ENCODE data around the gene CRTAP. TPM values are rescaled to one million over a fixed set of nuclear protein-coding genes. Genes with fewer than 3 reads are reported as not detected.

Gene CRTAP
- polyA plus RNA-seq, 4 donors, result 13.0 to 93.0 (median 70.7) TPM

- FAIRE-seq (no peak), DNase-seq (no peak)
- Histone ChIP-seq H3K27ac (ENCODE audit: low read depth in 1 of 3, low read length in 2 of 3) (no peak overlapping the region), H3K4me1 (ENCODE audit: control insufficient read depth in 3 of 3, insufficient read depth in 2 of 3, low read depth in 1 of 3, low read length in 2 of 3) (no peaks in the 10 kb centered on the region), H3K36me3 (ENCODE audit: control insufficient read depth in 3 of 3, insufficient read depth in 2 of 3, low read depth in 1 of 3, low read length in 3 of 3) (no peaks in the 10 kb centered on the region), H3K27me3 (ENCODE audit: control insufficient read depth in 3 of 3, insufficient read depth in 3 of 3, low read length in 3 of 3) (no peaks in the 10 kb centered on the region), H3K9me3 (ENCODE audit: control insufficient read depth in 2 of 2, insufficient read depth in 1 of 2, low read depth in 1 of 2, low read length in 1 of 2) (no peaks in the 10 kb centered on the region), H3K4me3 (ENCODE audit: low read depth in 1 of 3, low read length in 3 of 3) (no peak overlapping the region)
- WGBS, 3 donors, result 79 to 92% (median 85%) methylated on average over 1 of the region's 1 CpG
Measured at GRCh38 chr3:33165372-33165771, 51.6 kb downstream of the CRTAP start.

- Histone ChIP-seq H3K27ac (ENCODE audit: low read depth in 1 of 3, low read length in 2 of 3) (no peak overlapping the region), H3K27me3 (ENCODE audit: control insufficient read depth in 3 of 3, insufficient read depth in 3 of 3, low read length in 3 of 3) (no peaks in the 10 kb centered on the region), H3K4me1 (ENCODE audit: control insufficient read depth in 3 of 3, insufficient read depth in 2 of 3, low read depth in 1 of 3, low read length in 2 of 3) (no peaks in the 10 kb centered on the region), H3K36me3 (ENCODE audit: control insufficient read depth in 3 of 3, insufficient read depth in 2 of 3, low read depth in 1 of 3, low read length in 3 of 3) (no peaks in the 10 kb centered on the region), H3K9me3 (ENCODE audit: control insufficient read depth in 2 of 2, insufficient read depth in 1 of 2, low read depth in 1 of 2, low read length in 1 of 2) (no peaks in the 10 kb centered on the region), H3K4me3 (ENCODE audit: low read depth in 1 of 3, low read length in 3 of 3) (no peak overlapping the region)
- 67 to 84% (median 80%) methylated on average over 2 of the region's 2 CpGs for WGBS, 3 donors
- no peak for FAIRE-seq
- DNase-seq, result no peak
Measured at GRCh38 chr3:33166095-33166494, 52.3 kb downstream of the CRTAP start.

- 66 to 72% (median 68%) methylated on average over 3 of the region's 3 CpGs for WGBS, 3 donors
- Histone ChIP-seq H3K4me3 (ENCODE audit: low read depth in 1 of 3, low read length in 3 of 3) (no peak overlapping the region), H3K9me3 (ENCODE audit: control insufficient read depth in 2 of 2, insufficient read depth in 1 of 2, low read depth in 1 of 2, low read length in 1 of 2) (no peaks in the 10 kb centered on the region), H3K4me1 (ENCODE audit: control insufficient read depth in 3 of 3, insufficient read depth in 2 of 3, low read depth in 1 of 3, low read length in 2 of 3) (no peaks in the 10 kb centered on the region), H3K36me3 (ENCODE audit: control insufficient read depth in 3 of 3, insufficient read depth in 2 of 3, low read depth in 1 of 3, low read length in 3 of 3) (no peaks in the 10 kb centered on the region), H3K27ac (ENCODE audit: low read depth in 1 of 3, low read length in 2 of 3) (no peak overlapping the region), H3K27me3 (ENCODE audit: control insufficient read depth in 3 of 3, insufficient read depth in 3 of 3, low read length in 3 of 3) (no peaks in the 10 kb centered on the region)
- FAIRE-seq (no peak), DNase-seq (no peak)
Measured at GRCh38 chr3:33167284-33167683, 53.5 kb downstream of the CRTAP start.

GRCh38 chr3:33167716-33168336 is 54.0 kb downstream of the CRTAP start:
- no peaks in the 10 kb centered on the region for H3K36me3 ChIP-seq (ENCODE audit: control insufficient read depth in 3 of 3, insufficient read depth in 2 of 3, low read depth in 1 of 3, low read length in 3 of 3)
- WGBS, 3 donors, result 55 to 76% (median 70%) methylated on average over 3 of the region's 3 CpGs
- no peak overlapping the region for H3K4me3 ChIP-seq (ENCODE audit: low read depth in 1 of 3, low read length in 3 of 3)
- FAIRE-seq (no peak), DNase-seq (no peak)
- H3K27ac ChIP-seq (ENCODE audit: low read depth in 1 of 3, low read length in 2 of 3), result no peak overlapping the region
- H3K27me3 ChIP-seq (ENCODE audit: control insufficient read depth in 3 of 3, insufficient read depth in 3 of 3, low read length in 3 of 3), result no peaks in the 10 kb centered on the region
- no peaks in the 10 kb centered on the region for H3K4me1 ChIP-seq (ENCODE audit: control insufficient read depth in 3 of 3, insufficient read depth in 2 of 3, low read depth in 1 of 3, low read length in 2 of 3)
- H3K9me3 ChIP-seq (ENCODE audit: control insufficient read depth in 2 of 2, insufficient read depth in 1 of 2, low read depth in 1 of 2, low read length in 1 of 2), result no peaks in the 10 kb centered on the region

GRCh38 chr3:33170531-33170930 is 56.7 kb downstream of the CRTAP start:
- no peak for FAIRE-seq
- Histone ChIP-seq H3K9me3 (ENCODE audit: control insufficient read depth in 2 of 2, insufficient read depth in 1 of 2, low read depth in 1 of 2, low read length in 1 of 2) (no peaks in the 10 kb centered on the region), H3K4me1 (ENCODE audit: control insufficient read depth in 3 of 3, insufficient read depth in 2 of 3, low read depth in 1 of 3, low read length in 2 of 3) (no peaks in the 10 kb centered on the region), H3K4me3 (ENCODE audit: low read depth in 1 of 3, low read length in 3 of 3) (no peak overlapping the region), H3K27ac (ENCODE audit: low read depth in 1 of 3, low read length in 2 of 3) (no peak overlapping the region), H3K27me3 (ENCODE audit: control insufficient read depth in 3 of 3, insufficient read depth in 3 of 3, low read length in 3 of 3) (no peaks in the 10 kb centered on the region), H3K36me3 (ENCODE audit: control insufficient read depth in 3 of 3, insufficient read depth in 2 of 3, low read depth in 1 of 3, low read length in 3 of 3) (no peaks in the 10 kb centered on the region)
- 84 to 92% (median 87%) methylated on average over 6 of the region's 6 CpGs for WGBS, 3 donors
- no peak for DNase-seq

- 55 to 72% (median 56%) methylated on average over 4 of the region's 4 CpGs for WGBS, 3 donors
- no peak for FAIRE-seq
Measured at GRCh38 chr3:33171580-33171979, 57.8 kb downstream of the CRTAP start.

GRCh38 chr3:33173103-33173502 is 59.3 kb downstream of the CRTAP start:
- FAIRE-seq (no peak), DNase-seq (no peak)
- Histone ChIP-seq H3K27me3 (ENCODE audit: control insufficient read depth in 3 of 3, insufficient read depth in 3 of 3, low read length in 3 of 3) (no peaks in the 10 kb centered on the region), H3K27ac (ENCODE audit: low read depth in 1 of 3, low read length in 2 of 3) (no peak overlapping the region), H3K4me1 (ENCODE audit: control insufficient read depth in 3 of 3, insufficient read depth in 2 of 3, low read depth in 1 of 3, low read length in 2 of 3) (no peaks in the 10 kb centered on the region), H3K4me3 (ENCODE audit: low read depth in 1 of 3, low read length in 3 of 3) (no peak overlapping the region), H3K36me3 (ENCODE audit: control insufficient read depth in 3 of 3, insufficient read depth in 2 of 3, low read depth in 1 of 3, low read length in 3 of 3) (no peaks in the 10 kb centered on the region), H3K9me3 (ENCODE audit: control insufficient read depth in 2 of 2, insufficient read depth in 1 of 2, low read depth in 1 of 2, low read length in 1 of 2) (no peaks in the 10 kb centered on the region)
- WGBS, 3 donors, result 18 to 20% (median 18%) methylated on average over 2 of the region's 2 CpGs

More at GRCh38 chr3:33171580-33171979, 57.8 kb downstream of the CRTAP start:
- DNase-seq, result peak in 1 of 2 donors; percentile 5
- no peaks in the 10 kb centered on the region for H3K4me1 ChIP-seq (ENCODE audit: control insufficient read depth in 3 of 3, insufficient read depth in 2 of 3, low read depth in 1 of 3, low read length in 2 of 3)
- no peaks in the 10 kb centered on the region for H3K27me3 ChIP-seq (ENCODE audit: control insufficient read depth in 3 of 3, insufficient read depth in 3 of 3, low read length in 3 of 3)
- H3K27ac ChIP-seq (ENCODE audit: low read depth in 1 of 3, low read length in 2 of 3), result no peak overlapping the region
- no peaks in the 10 kb centered on the region for H3K9me3 ChIP-seq (ENCODE audit: control insufficient read depth in 2 of 2, insufficient read depth in 1 of 2, low read depth in 1 of 2, low read length in 1 of 2)
- no peak overlapping the region for H3K4me3 ChIP-seq (ENCODE audit: low read depth in 1 of 3, low read length in 3 of 3)
- no peaks in the 10 kb centered on the region for H3K36me3 ChIP-seq (ENCODE audit: control insufficient read depth in 3 of 3, insufficient read depth in 2 of 3, low read depth in 1 of 3, low read length in 3 of 3)

- no peaks in the 10 kb centered on the region for H3K36me3 ChIP-seq (ENCODE audit: control insufficient read depth in 3 of 3, insufficient read depth in 2 of 3, low read depth in 1 of 3, low read length in 3 of 3)
- FAIRE-seq (no peak), DNase-seq (no peak)
- H3K9me3 ChIP-seq (ENCODE audit: control insufficient read depth in 2 of 2, insufficient read depth in 1 of 2, low read depth in 1 of 2, low read length in 1 of 2), result peaks cover 0 to 2% of the 10 kb centered on the region in 2 donors
- 83 to 86% (median 85%) methylated on average over 4 of the region's 4 CpGs for WGBS, 3 donors
- no peaks in the 10 kb centered on the region for H3K27me3 ChIP-seq (ENCODE audit: control insufficient read depth in 3 of 3, insufficient read depth in 3 of 3, low read length in 3 of 3)
- no peak overlapping the region for H3K4me3 ChIP-seq (ENCODE audit: low read depth in 1 of 3, low read length in 3 of 3)
- H3K27ac ChIP-seq (ENCODE audit: low read depth in 1 of 3, low read length in 2 of 3), result no peak overlapping the region
- no peaks in the 10 kb centered on the region for H3K4me1 ChIP-seq (ENCODE audit: control insufficient read depth in 3 of 3, insufficient read depth in 2 of 3, low read depth in 1 of 3, low read length in 2 of 3)
Measured at GRCh38 chr3:33173672-33174071, 59.9 kb downstream of the CRTAP start.

GRCh38 chr3:33174095-33174494 is 60.3 kb downstream of the CRTAP start:
- H3K4me1 ChIP-seq (ENCODE audit: control insufficient read depth in 3 of 3, insufficient read depth in 2 of 3, low read depth in 1 of 3, low read length in 2 of 3), result no peaks in the 10 kb centered on the region
- H3K36me3 ChIP-seq (ENCODE audit: control insufficient read depth in 3 of 3, insufficient read depth in 2 of 3, low read depth in 1 of 3, low read length in 3 of 3), result no peaks in the 10 kb centered on the region
- H3K27me3 ChIP-seq (ENCODE audit: control insufficient read depth in 3 of 3, insufficient read depth in 3 of 3, low read length in 3 of 3), result no peaks in the 10 kb centered on the region
- no peak overlapping the region for H3K4me3 ChIP-seq (ENCODE audit: low read depth in 1 of 3, low read length in 3 of 3)
- FAIRE-seq, result no peak
- peaks cover 0 to 4% of the 10 kb centered on the region in 2 donors for H3K9me3 ChIP-seq (ENCODE audit: control insufficient read depth in 2 of 2, insufficient read depth in 1 of 2, low read depth in 1 of 2, low read length in 1 of 2)
- WGBS, 3 donors, result 75 to 87% (median 83%) methylated on average over 4 of the region's 4 CpGs
- no peak for DNase-seq
- no peak overlapping the region for H3K27ac ChIP-seq (ENCODE audit: low read depth in 1 of 3, low read length in 2 of 3)

Measured in small intestine (tissue), 7 donors.